ENCODE measurements around the gene EDIL3. TPM values are rescaled to one million over a fixed set of nuclear protein-coding genes. Genes with fewer than 3 reads are reported as not detected.
"Not testable (repeated sequence)": the region's sequence is repeated elsewhere in the genome, so short reads cannot be mapped to it uniquely, and the experiment has no call there.

EDIL3 gene
- total RNA-seq, 1 experiment from 2014 or later = 0.07 TPM

- Mint-ChIP-seq H3K27me3 (ENCODE audit: unreplicated experiment) (no peaks in the 10 kb centered on the region), H3K36me3 (ENCODE audit: insufficient read depth, unreplicated experiment) (no peaks in the 10 kb centered on the region), H3K4me3 (ENCODE audit: low read depth, unreplicated experiment) (no peak overlapping the region), H3K9me3 (ENCODE audit: low read depth, unreplicated experiment) (peaks cover 8% of the 10 kb centered on the region), H3K4me1 (ENCODE audit: low read depth, unreplicated experiment) (peaks cover 18% of the 10 kb centered on the region), H3K27ac (ENCODE audit: unreplicated experiment) (no peak overlapping the region)
- no TSS peak for BruUV-seq (replicated peaks)
- CTCF ChIA-PET = no interaction called here
- intact Hi-C loops (cut with micrococcal nuclease; ENCODE audit: unreplicated experiment) = no loop called here
- no peak for DNase-seq
- TF ChIP-seq CTCF (IDR thresholded peaks at IDR 0.05; ENCODE audit: unreplicated experiment) = no peak
These were observed 84.7 kb downstream of the EDIL3 start for GRCh38 chr5:84299959-84300358.

GRCh38 chr5:84298628-84299027 is 86.1 kb downstream of the EDIL3 start:
- no peaks in the 10 kb centered on the region for H3K36me3 Mint-ChIP-seq (ENCODE audit: insufficient read depth, unreplicated experiment)

DNA sequence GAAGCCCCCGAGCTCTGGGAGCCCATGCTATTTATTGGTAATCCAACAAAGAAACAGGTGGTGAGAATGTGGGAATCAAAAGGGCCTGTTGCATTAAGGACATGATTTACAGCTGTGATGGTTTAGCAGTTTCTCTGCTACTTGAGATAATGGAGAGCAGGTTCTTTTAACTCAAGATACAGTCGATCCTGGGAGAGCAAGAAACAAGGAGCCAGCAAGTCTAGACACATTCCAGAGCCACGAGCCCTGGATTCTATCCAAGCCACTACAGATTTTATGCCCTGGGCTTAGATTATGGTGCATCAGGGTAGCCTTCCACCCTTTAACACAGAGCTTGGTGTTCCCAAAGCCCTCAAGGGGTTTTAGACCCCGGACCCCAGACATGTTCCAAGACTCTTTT is 87.0 kb downstream of the EDIL3 start:
- H3K27ac Mint-ChIP-seq (ENCODE audit: unreplicated experiment); BruUV-seq (replicated peaks); H3K9me3 Mint-ChIP-seq (ENCODE audit: low read depth, unreplicated experiment); DNase-seq; H3K4me3 Mint-ChIP-seq (ENCODE audit: low read depth, unreplicated experiment); intact Hi-C loops (cut with micrococcal nuclease; ENCODE audit: unreplicated experiment); H3K36me3 Mint-ChIP-seq (ENCODE audit: insufficient read depth, unreplicated experiment); H3K27me3 Mint-ChIP-seq (ENCODE audit: unreplicated experiment); H3K4me1 Mint-ChIP-seq (ENCODE audit: low read depth, unreplicated experiment): not testable (repeated sequence)
- CTCF ChIA-PET = interaction anchor here (0.6 kb wide), 1 partner anchor 793 kb away, joined by 3 read pairs; no protein-coding TSS in a partner anchor

More at GRCh38 chr5:84298628-84299027, 86.1 kb downstream of the EDIL3 start:
- TF ChIP-seq CTCF (IDR thresholded peaks at IDR 0.05; ENCODE audit: unreplicated experiment) = no peak
- Mint-ChIP-seq H3K27ac (ENCODE audit: unreplicated experiment) (no peak overlapping the region), H3K9me3 (ENCODE audit: low read depth, unreplicated experiment) (peaks cover 8% of the 10 kb centered on the region), H3K4me1 (ENCODE audit: low read depth, unreplicated experiment) (peaks cover 13% of the 10 kb centered on the region), H3K4me3 (ENCODE audit: low read depth, unreplicated experiment) (no peak overlapping the region), H3K27me3 (ENCODE audit: unreplicated experiment) (no peaks in the 10 kb centered on the region)
- intact Hi-C loops (cut with micrococcal nuclease; ENCODE audit: unreplicated experiment) = no loop called here
- no TSS peak for BruUV-seq (replicated peaks)
- no peak for DNase-seq
- CTCF ChIA-PET = interaction anchor here (0.6 kb wide), 1 partner anchor 40 kb away, joined by 4 read pairs; no protein-coding TSS in a partner anchor

DNA sequence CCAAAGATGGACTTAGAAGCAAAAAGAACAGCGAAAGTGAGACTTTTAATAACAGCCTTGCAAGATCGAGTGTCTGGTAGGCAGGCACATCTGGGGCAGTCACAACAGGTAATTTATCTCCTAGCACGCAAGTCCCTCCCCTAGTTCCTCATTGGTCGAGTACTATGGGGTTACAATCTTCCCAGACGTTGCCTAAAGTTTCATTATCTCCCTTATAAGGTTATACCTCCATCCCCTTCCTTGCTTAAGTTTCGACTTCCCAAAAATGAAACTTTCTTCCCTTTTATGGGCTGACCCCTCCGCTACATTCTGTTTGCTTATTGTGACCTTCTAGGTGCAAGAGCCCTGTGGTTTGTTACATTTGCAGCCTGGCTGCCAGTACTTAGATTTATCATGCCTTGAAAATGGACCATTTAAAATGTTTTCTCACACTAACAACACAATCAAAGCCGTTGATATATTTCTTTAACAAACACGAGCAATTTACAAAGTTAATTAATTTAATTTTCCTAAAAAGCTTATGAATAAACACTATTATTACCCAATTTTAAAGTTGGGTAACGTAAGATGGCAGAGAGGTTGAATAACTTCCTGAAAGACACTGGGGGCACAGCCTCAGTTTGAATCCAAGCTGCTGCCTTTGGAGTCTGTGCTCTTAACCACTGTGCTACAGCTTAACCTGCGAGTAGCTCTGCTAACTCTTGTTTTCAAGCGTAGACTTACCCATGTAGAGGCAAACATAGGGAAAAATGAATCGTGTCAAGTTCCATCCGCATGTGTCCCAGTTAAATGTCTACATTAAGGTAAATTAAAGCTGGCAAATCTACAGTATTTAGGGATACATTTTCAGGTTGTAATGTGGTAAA is 91.7 kb downstream of the EDIL3 start:
- no TSS peak for BruUV-seq (replicated peaks)
- no peak overlapping the region for H3K27ac Mint-ChIP-seq (ENCODE audit: unreplicated experiment)
- peaks cover 25% of the 10 kb centered on the region for H3K4me1 Mint-ChIP-seq (ENCODE audit: low read depth, unreplicated experiment)
- H3K4me3 Mint-ChIP-seq (ENCODE audit: low read depth, unreplicated experiment) = no peak overlapping the region
- no peak for DNase-seq
- H3K27me3 Mint-ChIP-seq (ENCODE audit: unreplicated experiment) = no peaks in the 10 kb centered on the region
- TF ChIP-seq CTCF (IDR thresholded peaks at IDR 0.05; ENCODE audit: unreplicated experiment) = no peak
- CTCF ChIA-PET = no interaction called here
- intact Hi-C loops (cut with micrococcal nuclease; ENCODE audit: unreplicated experiment) = no loop called here
- H3K9me3 Mint-ChIP-seq (ENCODE audit: low read depth, unreplicated experiment) = peaks cover 6% of the 10 kb centered on the region
- H3K36me3 Mint-ChIP-seq (ENCODE audit: insufficient read depth, unreplicated experiment) = no peaks in the 10 kb centered on the region

Data from Calu3 (cell line).